GM10266 (cell line): ENCODE data around the gene AP1G2.
A peak's percentile ranks its signal among the peaks of the same experiment; 100 is the strongest.

ENCODE experiments used
- DNase-seq: peaks from one replicate; pipeline ENCODE4 v3.0.0; 2012; ENCODE audit errors: extremely low spot score
- TF ChIP-seq, protein P1 (sequence below): IDR thresholded peaks from 2 replicates; pipeline ENCODE4 v1.5.1; 2012; ENCODE audit warnings: mild to moderate bottlenecking, low read depth; ENCODE audit not compliant: control insufficient read depth, insufficient read depth; ENCODE audit errors: missing control alignments

The AP1G2 gene

DNA sequence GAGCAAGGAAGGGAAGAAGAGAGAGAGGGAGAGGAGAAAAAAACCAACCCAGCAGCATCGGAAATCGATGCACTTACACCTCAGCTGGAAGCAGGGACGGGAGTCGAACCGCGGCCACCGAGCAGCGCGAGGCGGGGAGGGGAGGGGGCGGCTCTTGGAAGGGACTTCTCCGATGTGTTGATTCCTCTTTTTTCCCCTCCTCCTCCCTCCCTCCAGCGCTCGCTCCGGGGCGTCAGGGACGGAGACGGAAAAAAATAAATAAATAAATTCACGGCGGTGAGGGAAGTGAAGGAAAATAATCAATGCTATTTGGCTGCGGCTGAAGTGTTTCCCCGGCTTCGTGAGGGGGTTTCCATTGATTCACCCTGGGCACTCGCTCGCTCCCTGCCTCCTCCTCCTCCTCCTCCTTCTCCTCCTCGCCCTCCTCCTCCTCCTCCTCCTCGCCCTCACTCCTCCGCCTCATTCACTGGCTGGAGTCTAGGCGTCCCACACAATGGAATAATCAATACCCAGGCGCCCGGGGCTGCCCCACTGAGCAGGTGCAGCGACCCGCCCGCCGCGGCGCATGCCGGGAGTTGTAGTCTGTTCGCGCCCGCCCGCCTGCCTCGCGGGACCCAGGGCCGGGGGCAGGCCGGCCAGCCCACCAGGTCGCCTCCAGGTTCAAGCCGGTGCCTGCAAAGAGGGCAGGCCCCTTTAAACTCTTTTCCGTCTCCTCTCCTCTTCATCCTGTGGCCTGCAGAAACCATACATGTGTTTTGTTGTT lies 16.1 kb downstream of the AP1G2 start, which contains the start of gene ZFHX2:
Gene ZFHX2 (minus strand): TSS at position 500 of the 763 bp plus-strand sequence. CDS start 16,440 bp downstream, outside the sequence.
- peak; percentile 83 for DNase-seq
- TF ChIP-seq, protein P1, sequence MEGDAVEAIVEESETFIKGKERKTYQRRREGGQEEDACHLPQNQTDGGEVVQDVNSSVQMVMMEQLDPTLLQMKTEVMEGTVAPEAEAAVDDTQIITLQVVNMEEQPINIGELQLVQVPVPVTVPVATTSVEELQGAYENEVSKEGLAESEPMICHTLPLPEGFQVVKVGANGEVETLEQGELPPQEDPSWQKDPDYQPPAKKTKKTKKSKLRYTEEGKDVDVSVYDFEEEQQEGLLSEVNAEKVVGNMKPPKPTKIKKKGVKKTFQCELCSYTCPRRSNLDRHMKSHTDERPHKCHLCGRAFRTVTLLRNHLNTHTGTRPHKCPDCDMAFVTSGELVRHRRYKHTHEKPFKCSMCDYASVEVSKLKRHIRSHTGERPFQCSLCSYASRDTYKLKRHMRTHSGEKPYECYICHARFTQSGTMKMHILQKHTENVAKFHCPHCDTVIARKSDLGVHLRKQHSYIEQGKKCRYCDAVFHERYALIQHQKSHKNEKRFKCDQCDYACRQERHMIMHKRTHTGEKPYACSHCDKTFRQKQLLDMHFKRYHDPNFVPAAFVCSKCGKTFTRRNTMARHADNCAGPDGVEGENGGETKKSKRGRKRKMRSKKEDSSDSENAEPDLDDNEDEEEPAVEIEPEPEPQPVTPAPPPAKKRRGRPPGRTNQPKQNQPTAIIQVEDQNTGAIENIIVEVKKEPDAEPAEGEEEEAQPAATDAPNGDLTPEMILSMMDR: no peak

DNA sequence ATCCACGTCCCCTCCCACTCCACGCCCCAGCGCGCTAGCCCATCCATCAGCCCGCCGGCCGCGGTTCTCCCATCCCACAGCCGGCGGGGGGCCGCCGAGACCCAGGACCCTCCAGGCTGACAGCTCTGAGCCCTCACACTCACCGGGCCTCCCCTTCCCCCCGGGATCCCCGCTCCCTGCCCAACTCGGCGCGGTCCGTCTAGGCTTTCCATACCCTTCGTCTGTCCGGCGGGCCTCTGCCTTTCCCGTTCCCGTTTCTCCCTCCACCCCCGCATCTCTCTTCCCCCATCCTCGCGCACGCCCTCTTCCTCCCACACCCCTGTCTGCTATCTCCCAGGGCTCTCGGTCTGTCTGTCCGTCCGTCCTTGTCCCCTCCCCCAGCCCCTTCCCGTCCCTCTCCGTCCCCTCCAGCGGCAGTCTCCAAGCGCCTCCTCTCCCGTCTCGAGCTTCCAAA lies 16.8 kb downstream of the AP1G2 start:
- DNase-seq: no peak
- TF ChIP-seq, protein P1: no peak

DNA sequence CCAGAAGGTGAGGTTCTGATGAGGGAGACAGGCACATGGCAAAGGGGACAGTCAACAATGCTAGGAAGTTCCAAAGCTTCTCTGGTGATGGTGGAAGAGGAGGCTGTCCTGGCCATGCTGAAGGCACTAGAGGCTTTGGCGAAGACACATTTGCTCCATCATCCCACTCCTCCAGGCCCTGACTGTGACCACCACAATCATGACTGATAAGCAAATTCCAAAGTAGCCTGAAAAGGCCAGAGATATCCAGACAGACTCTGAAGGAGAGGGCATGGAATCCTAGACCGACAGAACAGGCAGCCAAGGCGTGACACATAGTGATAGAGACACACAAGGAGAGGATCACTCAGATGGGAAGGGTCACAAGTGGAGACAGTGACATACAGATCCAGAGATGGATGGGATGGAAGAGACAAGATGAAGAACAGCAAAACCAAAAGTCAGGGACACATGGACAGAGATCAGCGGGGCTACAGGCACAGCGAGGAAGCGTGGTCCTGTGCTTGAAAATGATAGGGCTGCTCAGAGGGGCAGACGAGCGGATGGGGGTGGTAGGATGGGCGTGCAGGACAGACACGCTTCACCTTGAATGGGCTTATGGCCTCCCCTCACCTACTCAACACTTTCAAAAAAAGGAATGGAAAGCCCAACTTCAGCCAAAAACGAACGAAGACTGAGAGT lies 17.3 kb downstream of the AP1G2 start:
- no peak for DNase-seq
- TF ChIP-seq, protein P1: no peak

DNA sequence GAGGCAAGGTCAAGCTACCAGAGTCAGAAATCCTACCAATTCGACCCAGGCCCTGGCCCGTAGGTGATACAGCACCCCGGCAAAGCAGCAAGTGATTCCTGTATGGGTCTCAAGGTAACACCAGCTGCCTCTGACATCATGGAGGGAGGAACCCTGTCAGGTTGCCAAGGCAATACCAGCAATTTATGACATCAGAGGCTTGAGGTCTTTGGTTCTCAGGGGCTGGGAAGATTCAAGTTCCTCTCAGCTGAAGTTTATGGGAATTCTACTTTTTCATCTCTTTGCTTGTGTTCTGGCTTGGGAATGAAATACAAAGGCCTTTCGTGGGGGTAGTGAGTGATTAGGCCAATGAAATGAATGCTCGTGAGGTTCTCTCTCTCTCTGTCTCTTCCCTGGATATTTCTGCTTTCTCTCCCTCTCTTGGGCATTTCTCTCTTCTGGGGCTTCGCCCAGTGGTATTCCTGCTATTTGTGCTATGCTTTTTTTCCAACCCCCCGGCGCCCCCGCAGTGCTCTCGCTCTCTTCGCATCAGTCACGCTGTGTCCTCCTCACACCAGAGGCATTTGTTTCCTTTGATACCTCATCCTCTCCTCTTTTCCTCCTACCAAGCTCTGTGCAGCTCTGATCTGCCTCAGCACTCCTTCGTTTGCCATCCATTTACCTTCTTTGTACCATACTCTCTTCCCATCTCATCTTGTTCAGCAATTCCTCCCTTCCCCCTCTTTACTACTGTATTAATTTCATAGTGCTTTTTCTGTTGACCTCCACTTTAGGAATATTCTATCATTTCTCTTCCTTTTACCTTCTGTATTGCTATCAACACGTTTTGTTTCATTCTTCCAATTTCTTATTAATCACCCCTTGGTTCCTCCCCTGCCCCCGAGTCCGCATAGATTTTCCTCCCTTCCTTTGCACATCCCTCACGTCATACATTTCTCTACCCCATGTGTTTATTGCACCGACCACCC lies 19.0 kb downstream of the AP1G2 start:
- TF ChIP-seq, protein P1: no peak
- no peak for DNase-seq

DNA sequence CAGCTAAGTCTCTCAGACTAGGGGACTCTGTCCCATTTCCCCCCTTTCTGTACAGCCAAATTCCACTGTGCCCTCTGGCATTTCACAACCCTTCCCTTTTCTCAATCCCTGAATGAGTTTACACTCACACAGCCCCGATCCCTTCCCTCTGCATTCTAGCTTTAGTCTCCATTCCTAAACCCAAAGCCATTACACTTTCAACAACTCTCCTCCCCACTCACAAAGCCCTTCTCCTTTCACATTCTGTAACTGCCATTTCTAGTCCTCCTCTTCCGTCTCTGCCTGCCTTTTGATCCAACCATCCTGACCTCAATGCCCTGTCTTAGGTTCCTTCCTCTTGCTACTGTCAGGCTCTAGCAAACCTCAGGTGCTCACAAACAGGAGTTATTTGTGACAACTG lies 19.7 kb downstream of the AP1G2 start:
- TF ChIP-seq, protein P1: no peak
- DNase-seq: no peak

DNA sequence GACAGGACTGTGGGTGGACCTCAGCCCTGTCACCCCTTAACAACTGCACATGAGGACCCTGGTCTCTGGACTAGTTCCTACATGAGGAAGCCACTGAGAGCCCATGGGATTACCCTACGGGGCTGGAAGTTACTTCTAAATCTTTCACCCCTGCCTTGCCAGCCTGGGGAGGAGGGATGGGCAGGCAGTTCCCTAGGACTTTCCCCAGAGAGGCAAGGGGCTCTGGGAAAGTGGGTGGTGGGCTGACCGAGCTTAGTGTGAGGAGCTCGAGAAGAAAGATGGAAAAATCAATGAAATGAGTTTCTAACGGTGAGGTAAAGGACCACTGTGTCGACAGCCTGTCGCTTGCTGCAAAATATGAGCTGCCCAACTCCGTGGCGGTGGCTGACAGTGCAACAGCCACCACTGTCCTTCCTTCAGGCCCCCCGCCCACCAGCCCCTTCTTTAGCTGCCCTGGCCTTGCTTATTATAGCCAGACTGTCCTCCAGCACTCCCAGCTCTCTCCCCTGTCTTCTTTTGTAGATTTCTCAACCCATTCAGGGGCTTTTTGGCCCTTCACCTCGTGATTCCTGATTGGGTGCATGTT lies 21.0 kb downstream of the AP1G2 start:
- TF ChIP-seq, protein P1: no peak

More for the DNA sequence above, 21.0 kb downstream of the AP1G2 start:
- DNase-seq: no peak
